HCT116 (cell line): Measurements from ENCODE around the gene RMI2. TPM values are rescaled to one million over a fixed set of nuclear protein-coding genes. Genes with fewer than 3 reads are reported as not detected.

ENCODE experiments used
- ATAC-seq: fragments of 200-7000 bp; cut with Tn5 transposase; 2 replicates; pipeline ENCODE4 v1.9.1; 2020; ENCODE audit warnings: mild to moderate bottlenecking, moderate library complexity
- BruUV-seq: library from RNA; stranded (reverse); fragments of 400-500 nt; replicated peaks from 2 replicates; lab custom pipeline; 2021; lab: Mats Ljungman, UMichigan
- CTCF ChIA-PET: fragments of 300-600 bp; sonication (Branson Sonifier 250); formaldehyde crosslinking; loops from one replicate; lab custom pipeline; 2021; ENCODE audit warnings: antibody characterized with exemption; lab: Charles Lee
- POLR2A ChIA-PET: fragments of 300-600, 350-600 bp; sonication (Branson Sonifier 250); formaldehyde crosslinking; loops from one replicate; lab custom pipeline; 2021; ENCODE audit warnings: antibody characterized with exemption; lab: Charles Lee
- RAD21 ChIA-PET, 2 experiments: fragments of 300-600 bp; sonication (Branson Sonifier 250); formaldehyde crosslinking; loops; one replicate each; lab custom pipeline; 2023; ENCODE audit warnings: low total read pairs in 2 of 2; ENCODE audit not compliant: uncharacterized antibody in 2 of 2, unreplicated experiment in 2 of 2, low non-redundant PET in 1 of 2; lab: Charles Lee
- DNase-seq: peaks from one replicate; pipeline ENCODE4 v3.0.0-alpha.2; 2010; ENCODE audit warnings: low read depth, low spot score
- H2AFZ ChIP-seq: fragments of 200-600 bp; shearing (Covaris generic), sonication (generic); 2 replicates; pipeline ENCODE4 v1.6.1; 2017; ENCODE audit warnings: low read depth, mixed run types, mixed read lengths, antibody characterized with exemption, low read length; ENCODE audit not compliant: poor library complexity, severe bottlenecking
- H3K27ac ChIP-seq: 2 replicates; pipeline ENCODE4 v1.5.1; 2012; ENCODE audit warnings: low read depth, low read length
- H3K27me3 ChIP-seq: fragments of 200-600 bp; sonication (generic); 2 replicates; pipeline ENCODE4 v1.6.1; 2016; ENCODE audit warnings: mixed run types, low read length, mixed read lengths; ENCODE audit not compliant: insufficient read depth
- H3K36me3 ChIP-seq, 2 experiments: fragments of 200-500 bp in 1 of 2; fragments of 200-600 bp in 1 of 2; sonication (Bioruptor generic) in 1 of 2; sonication (generic) in 1 of 2; 2 replicates each; pipeline versions ENCODE4 v1.5.1 to v1.6.1; 2014 to 2016; ENCODE audit warnings: low read length in 2 of 2, inconsistent platforms in 1 of 2, mixed read lengths in 1 of 2, mixed run types in 1 of 2; ENCODE audit not compliant: insufficient read depth in 2 of 2, control insufficient read depth in 1 of 2
- H3K4me1 ChIP-seq, 2 experiments: fragments of 200-600 bp in 1 of 2; sonication (generic) in 1 of 2; 2 replicates each; pipeline versions ENCODE4 v1.5.1 to v1.6.1; 2012 to 2017; ENCODE audit warnings: low read length in 2 of 2, inconsistent platforms in 1 of 2, mild to moderate bottlenecking in 1 of 2, mixed read lengths in 1 of 2, mixed run types in 1 of 2, moderate library complexity in 1 of 2; ENCODE audit not compliant: insufficient read depth in 2 of 2, control insufficient read depth in 1 of 2
- H3K4me2 ChIP-seq: fragments of 200-600 bp; sonication (generic); 2 replicates; pipeline ENCODE4 v1.6.1; 2017; ENCODE audit warnings: mixed run types, low read length, mixed read lengths
- H3K4me3 ChIP-seq, 2 experiments: fragments of 200-600 bp in 1 of 2; sonication (generic) in 1 of 2; replicated peaks in 1 of 2; 2 replicates each; pipeline ENCODE4 v1.5.1; 2011 to 2016; ENCODE audit warnings: low read length in 2 of 2, control low read depth in 1 of 2, low read depth in 1 of 2, mild to moderate bottlenecking in 1 of 2, mixed read lengths in 1 of 2, mixed run types in 1 of 2
- H3K79me2 ChIP-seq: fragments of 200-600 bp; sonication (generic); 2 replicates; pipeline ENCODE4 v1.6.1; 2017; ENCODE audit warnings: mild to moderate bottlenecking, mixed run types, low read length, moderate library complexity, mixed read lengths; ENCODE audit not compliant: insufficient read depth
- H3K9ac ChIP-seq: fragments of 200-600 bp; sonication (generic); 2 replicates; pipeline ENCODE4 v1.6.1; 2016; ENCODE audit warnings: low read length, mixed read lengths
- H3K9me2 ChIP-seq: fragments of 200-600 bp; sonication (generic), shearing (Covaris generic); 2 replicates; pipeline ENCODE4 v1.6.1; 2017; ENCODE audit warnings: mixed run types, mild to moderate bottlenecking, moderate library complexity; ENCODE audit not compliant: insufficient read depth
- H3K9me3 ChIP-seq, 2 experiments: fragments of 200-500 bp in 1 of 2; fragments of 200-600 bp in 1 of 2; sonication (Bioruptor generic) in 1 of 2; sonication (generic) in 1 of 2; 2 replicates each; pipeline ENCODE4 v1.6.1; 2014 to 2017; ENCODE audit warnings: low read length in 2 of 2, mixed read lengths in 2 of 2, inconsistent platforms in 1 of 2, low read depth in 1 of 2, mild to moderate bottlenecking in 1 of 2, mixed run types in 1 of 2, moderate library complexity in 1 of 2; ENCODE audit not compliant: control insufficient read depth in 1 of 2, insufficient read depth in 1 of 2
- H4K20me1 ChIP-seq: fragments of 200-600 bp; sonication (generic), shearing (Covaris generic); 2 replicates; pipeline ENCODE4 v1.6.1; 2017; ENCODE audit warnings: mixed run types, mild to moderate bottlenecking, moderate library complexity; ENCODE audit not compliant: insufficient read depth
- CTCF ChIP-seq, 3 experiments: fragments of 200-600 bp in 1 of 3; sonication (generic) in 1 of 3; IDR thresholded peaks in 2 of 3; conservative IDR thresholded peaks in 1 of 3; 2 replicates each; pipeline ENCODE4 v1.5.1; 2012 to 2017; ENCODE audit warnings: low read depth in 2 of 3, low read length in 2 of 3, antibody characterized with exemption in 1 of 3, borderline replicate concordance in 1 of 3, control low read depth in 1 of 3, mild to moderate bottlenecking in 1 of 3, mixed read lengths in 1 of 3, mixed run types in 1 of 3, moderate library complexity in 1 of 3; ENCODE audit not compliant: insufficient read depth in 1 of 3
- ZBTB33 ChIP-seq: IDR thresholded peaks from 2 replicates; pipeline ENCODE4 v1.6.1; 2011; ENCODE audit warnings: mild to moderate bottlenecking, low read length, moderate library complexity; ENCODE audit not compliant: insufficient replicate concordance; ENCODE audit errors: extremely low read depth
- intact Hi-C: fragments of 100-400 bp; cut with micrococcal nuclease; formaldehyde crosslinking; loops from 2 replicates; pipeline ENCODE4 v1.10.0; 2022
- total RNA-seq: library from RNA; stranded (reverse); gene quantifications from one replicate; pipeline ENCODE4 v1.2.1, GENCODE V29; 2021; ENCODE audit not compliant: unreplicated experiment

The RMI2 gene
- total RNA-seq, 1 experiment from 2014 or later: 19.9 TPM

- POLR2A ChIA-PET: no interaction called here
- no peaks in the 10 kb centered on the region for H3K9me3 ChIP-seq
These were observed 53.6 kb downstream of the RMI2 start for GRCh38 chr16:11398851-11399250.

More at GRCh38 chr16:11398851-11399250, 53.6 kb downstream of the RMI2 start:
- Histone ChIP-seq H2AFZ (no peak overlapping the region), H3K9me2 (no peaks in the 10 kb centered on the region), H3K27ac (no peak overlapping the region), H3K4me2 (no peak overlapping the region), H3K27me3 (no peaks in the 10 kb centered on the region), H3K79me2 (no peaks in the 10 kb centered on the region), H3K4me3 (no peak overlapping the region), H3K36me3 (no peaks in the 10 kb centered on the region), H3K4me1 (0 out of 4 replicates have a peak, but pooled peaks cover 0 to 2% of the 10 kb centered on the region in 2 experiments), H3K9ac (no peak overlapping the region), H4K20me1 (no peaks in the 10 kb centered on the region)
- intact Hi-C loops: loop anchor here (5.0 kb wide), 1 partner anchor 668 kb away; no protein-coding TSS in a partner anchor
- no TSS peak for BruUV-seq
- DNase-seq (no peak), ATAC-seq (no peak)
- TF ChIP-seq CTCF (IDR thresholded peaks at IDR 0.05 in 2 of 3, conservative IDR thresholded peaks at IDR 0.05 in 1 of 3; ENCODE audit: borderline replicate concordance in 1 of 3, insufficient read depth in 1 of 3, low read depth in 2 of 3, low read length in 2 of 3) (no peak), ZBTB33 (no peak)
- ChIA-PET RAD21 (no interaction called here), CTCF (interaction anchor here (1.5 kb wide), 1 partner anchor 669 kb away, joined by 4 read pairs; no protein-coding TSS in a partner anchor)
